Measurements from ENCODE around the gene SMARCA2.

The SMARCA2 gene

DNA sequence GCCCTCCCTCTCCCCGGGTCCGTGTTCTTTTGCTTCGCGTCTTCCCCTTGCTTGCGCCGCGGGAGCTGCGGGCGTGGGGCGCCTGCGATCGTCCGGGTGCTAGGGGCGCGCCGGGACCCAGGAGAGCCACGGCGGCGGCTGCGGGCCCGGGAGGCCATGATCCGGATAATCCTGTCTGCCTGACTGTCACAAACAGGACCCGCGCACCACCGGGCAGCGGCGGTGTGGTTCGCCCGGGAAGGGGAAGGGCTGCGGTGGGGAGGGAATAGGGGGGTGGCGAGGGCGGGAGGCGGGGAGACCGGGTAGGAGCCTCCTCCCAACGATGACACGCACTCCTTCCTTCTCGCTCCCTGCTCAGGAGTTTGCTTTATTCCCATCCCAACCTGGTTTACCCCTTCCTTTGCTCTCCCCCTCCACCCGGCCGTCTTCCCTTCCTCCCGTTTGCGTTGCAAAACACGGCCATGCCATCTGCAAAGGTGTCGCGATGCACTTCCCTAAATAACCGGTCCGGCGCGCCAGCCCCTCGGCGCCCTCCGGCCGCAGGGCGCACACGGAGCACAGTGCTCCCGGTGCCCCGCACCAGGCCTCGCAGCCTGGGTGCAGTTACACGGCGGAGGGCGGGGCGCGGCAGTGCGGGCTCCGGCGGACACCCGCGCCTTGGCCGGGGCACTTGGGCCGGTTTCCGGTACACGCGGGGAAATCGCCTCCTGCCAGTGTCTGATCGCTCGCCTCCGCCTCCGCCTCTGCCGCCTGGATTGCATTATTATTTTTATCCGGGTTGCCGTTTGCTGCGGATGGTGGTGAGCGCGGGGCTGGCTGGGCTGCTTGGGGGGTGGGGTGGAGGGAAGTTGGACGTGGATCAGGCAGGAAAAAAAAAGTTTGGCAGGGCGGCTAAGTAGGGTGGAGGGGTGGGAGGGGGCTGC lies 1.5 kb downstream of the SMARCA2 start:
- no peak for DNase-seq

DNA sequence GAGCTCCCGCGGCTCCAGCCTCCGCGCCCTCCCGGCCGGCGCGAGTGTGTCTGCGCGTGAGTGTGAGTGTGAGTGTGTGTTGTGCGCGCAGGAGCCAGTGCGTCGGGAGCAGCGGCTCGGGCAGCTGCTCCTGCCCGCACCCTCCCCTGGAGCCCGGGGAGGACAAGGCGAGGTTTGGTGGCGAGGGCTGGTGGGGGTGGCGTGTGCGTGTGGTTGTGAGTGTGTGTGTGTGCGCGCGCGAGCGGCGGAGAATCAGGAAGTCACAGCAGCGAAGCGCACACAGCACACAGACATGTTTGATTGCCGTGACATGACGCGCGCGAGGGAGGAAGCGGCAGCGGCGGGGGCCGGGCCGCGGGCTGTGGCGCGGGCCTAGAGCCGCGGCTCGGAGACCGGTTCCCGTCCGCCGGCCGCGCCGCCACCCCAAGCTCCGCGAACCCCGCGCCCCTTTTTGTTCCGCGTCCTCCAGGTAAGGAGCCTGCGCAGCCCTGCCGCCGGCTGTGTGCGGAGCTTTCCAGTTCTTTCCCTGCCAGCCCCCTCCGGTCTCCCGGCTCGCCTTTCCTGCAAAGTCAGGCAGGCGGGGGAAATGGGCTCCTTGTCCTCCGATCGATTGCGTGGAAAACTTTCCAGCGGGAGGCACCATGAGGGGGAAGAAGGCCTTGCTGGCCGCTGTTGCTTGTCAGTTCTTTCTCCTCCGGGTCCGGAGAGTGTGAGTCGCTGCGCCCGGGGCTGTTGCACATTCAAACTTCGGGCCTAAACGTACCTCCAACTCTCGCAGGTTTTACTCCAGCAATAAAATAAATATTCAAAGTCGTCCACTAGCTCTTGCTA lies 2.4 kb downstream of the SMARCA2 start:
- no peak for DNase-seq

GRCh38 chr9:2018162-2018643 lies 3.1 kb downstream of the SMARCA2 start:
- DNase-seq: no peak

DNA sequence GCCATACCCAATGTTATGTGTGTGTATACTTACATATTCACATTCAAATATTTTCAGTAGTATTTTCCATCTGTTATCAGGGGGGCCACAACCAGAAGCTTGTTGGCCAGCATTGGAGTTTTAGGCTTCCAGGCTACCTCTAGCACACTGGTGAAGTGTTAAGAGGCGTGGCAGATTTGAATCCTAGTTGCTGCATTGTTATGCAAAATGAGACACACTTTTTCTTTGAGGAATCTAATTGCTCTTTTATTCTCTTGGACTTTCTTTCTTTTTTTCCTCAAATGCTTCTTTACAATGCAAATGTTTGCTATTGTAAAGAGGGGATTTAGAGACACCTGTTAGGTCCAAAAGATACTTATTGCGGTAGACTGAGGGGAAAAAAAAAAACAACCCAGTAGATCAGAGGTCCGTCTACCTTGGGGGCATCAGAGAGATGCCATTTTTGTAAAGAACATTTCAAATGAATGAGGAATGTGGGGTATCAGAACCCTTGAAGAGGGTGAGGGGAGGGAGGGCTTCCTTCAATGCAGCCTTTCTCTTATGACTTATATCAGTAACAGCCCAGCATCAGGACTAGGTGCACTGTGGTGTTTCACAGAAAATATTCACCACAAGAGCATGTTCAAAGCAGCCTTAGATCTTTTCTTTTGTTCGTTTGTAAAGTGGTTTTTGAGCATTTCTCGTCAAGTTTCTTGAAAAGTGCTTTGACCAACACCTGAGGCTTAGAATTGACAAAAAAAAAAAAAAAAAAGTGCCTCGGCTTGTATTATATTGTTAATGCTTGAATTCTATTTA lies 3.8 kb downstream of the SMARCA2 start:
- DNase-seq: no peak

GRCh38 chr9:2019723-2020122 lies 4.6 kb downstream of the SMARCA2 start:
- DNase-seq: no peak

GRCh38 chr9:2021731-2022130 lies 6.6 kb downstream of the SMARCA2 start:
- DNase-seq: no peak

DNA sequence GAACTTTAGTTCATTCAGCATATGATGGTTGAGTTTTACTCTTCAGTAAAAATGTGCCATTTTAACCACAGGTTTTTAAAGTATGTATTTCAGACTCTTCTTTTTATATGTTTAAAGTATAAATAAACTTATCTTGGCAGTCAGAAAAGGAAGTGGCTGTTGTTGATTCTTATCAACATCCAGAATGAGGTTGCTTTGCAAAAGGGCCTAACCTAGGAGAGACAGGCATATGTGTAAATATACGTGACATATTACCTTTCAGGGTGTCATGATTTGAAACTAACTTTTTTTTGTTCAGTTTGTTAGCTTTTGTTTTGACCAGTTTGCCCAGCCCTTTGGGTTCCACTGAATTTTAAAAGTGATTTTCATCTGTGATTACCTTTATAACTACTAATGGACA lies 7.4 kb downstream of the SMARCA2 start:
- no peak for DNase-seq

- DNase-seq: no peak
Observed at GRCh38 chr9:2023042-2023441, 7.9 kb downstream of the SMARCA2 start.

GRCh38 chr9:2023532-2023931 lies 8.4 kb downstream of the SMARCA2 start:
- no peak for DNase-seq

GRCh38 chr9:2024888-2025782 lies 10.0 kb downstream of the SMARCA2 start:
- no peak for DNase-seq

DNA sequence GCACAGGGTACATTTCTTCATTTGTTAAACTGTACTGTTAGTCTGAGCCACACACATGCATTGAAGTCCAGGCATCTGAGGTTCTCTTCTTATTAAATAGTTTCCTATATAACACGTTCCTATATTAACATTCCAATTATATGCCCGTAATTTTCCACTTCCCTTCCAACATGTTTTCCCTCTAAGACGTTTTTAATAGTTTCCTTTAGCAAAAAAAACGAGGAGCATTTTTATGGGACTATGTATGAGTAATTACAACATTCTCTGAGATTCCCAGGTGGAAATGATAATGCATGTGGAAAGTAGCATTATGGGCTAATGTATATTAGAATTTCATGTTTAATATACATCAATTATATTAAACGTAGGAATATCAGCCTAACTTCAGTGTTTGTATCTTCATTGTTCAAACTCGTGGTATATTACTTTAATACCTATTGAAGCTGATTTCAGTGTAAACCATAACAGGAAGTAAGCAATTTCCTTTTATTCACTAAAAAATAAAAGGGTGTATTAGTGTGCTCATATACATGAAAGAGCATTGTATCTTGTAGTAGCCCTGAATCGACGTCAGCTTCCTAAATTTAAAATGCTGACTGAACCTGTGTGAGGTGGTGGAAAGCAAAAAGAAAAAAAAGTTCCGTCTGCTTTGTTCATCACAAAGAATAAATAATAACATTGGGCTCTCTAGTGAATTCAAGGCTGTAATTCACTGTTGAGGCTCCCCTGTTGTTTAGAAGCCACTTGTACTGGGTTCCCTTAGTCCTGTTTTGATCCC lies 11.3 kb downstream of the SMARCA2 start:
- DNase-seq: no peak

- no peak for DNase-seq
Observed at GRCh38 chr9:2027543-2028160, 12.5 kb downstream of the SMARCA2 start.

- DNase-seq: no peak
Observed at GRCh38 chr9:2028888-2029287, 13.7 kb downstream of the SMARCA2 start.

- DNase-seq: no peak
Observed at GRCh38 chr9:2029666-2030170, 14.6 kb downstream of the SMARCA2 start.

DNA sequence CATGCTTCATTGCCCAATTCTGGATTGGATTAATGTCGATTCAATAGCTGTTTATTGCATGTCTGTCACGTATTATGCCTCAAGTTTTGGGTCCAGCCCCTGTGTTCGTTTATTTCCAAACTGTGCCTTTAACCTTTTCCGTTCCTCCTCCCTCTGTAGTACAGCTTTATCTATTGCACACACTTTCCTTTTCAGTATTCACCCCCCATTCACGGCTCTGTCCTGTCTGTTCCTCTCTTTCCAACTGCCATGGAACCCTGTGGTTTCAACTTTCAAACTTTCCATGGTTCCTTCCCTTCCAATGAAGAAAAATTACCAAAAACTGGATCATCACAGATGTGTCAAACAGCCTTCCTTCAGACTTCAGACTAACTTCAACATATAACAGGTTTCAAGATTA lies 17.1 kb downstream of the SMARCA2 start:
- no peak for DNase-seq

DNA sequence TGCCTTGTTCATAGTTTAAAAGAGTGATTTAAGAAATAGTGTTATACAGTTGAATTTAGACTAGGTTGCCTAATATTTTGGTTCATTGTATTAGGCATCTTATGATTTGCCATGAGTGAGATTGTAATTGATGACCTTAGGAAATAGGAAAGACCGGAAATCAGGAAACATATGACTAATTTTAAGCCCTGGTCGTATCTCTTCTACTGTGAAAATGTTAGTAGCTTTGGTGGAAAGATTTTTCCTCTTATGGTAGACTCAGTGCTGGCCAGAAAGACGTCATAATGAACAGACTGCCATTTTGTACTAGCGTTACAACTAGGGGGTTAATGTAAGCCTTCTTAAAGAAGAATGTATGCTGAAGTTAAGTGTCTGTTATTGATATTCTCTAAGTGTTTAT lies 21.7 kb downstream of the SMARCA2 start:
- no peak for DNase-seq

DNA sequence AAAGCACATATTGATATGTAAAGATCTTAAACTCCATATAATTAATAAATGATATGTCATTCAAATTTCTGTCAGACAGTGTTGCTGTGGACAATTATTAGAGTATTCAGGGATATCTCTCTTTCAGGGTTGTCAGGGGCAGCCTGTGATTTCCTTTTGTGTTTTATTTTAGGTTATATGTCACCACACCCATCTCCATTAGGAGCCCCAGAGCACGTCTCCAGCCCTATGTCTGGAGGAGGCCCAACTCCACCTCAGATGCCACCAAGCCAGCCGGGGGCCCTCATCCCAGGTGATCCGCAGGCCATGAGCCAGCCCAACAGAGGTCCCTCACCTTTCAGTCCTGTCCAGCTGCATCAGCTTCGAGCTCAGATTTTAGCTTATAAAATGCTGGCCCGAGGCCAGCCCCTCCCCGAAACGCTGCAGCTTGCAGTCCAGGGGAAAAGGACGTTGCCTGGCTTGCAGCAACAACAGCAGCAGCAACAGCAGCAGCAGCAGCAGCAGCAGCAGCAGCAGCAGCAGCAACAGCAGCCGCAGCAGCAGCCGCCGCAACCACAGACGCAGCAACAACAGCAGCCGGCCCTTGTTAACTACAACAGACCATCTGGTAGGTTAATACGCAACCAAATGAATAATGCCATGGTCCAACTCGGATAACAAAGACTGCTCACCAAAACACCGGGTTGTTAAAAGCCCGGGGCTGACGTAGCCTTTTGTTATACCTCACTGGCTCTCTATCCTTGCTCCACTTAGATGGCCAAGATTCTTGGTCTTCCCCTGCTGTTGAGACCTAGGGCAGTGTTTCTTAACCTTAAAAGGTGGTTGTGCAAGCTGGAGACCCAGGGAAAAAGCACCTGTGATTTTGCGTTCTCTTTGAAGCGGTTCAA lies 24.4 kb downstream of the SMARCA2 start:
- no peak for DNase-seq

DNA sequence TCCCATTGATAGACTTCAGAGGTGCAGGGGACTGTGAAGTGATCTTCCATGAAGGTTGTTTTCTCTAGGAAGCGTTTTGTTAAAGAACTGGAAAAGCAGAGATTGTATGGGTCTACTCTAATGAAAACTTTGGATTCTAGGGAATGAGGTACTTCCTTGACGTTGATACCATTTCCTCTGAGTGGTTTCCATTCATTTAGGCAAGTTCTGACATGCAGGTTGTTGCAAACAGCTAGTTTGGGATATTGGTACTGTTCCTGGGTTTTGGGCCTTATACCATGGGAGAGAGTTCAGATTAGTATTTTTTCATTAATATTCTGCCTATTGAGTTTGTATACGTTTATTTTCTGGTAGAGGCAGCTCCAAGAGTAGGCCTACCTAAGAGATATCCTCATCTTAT lies 25.7 kb downstream of the SMARCA2 start:
- DNase-seq: no peak

DNA sequence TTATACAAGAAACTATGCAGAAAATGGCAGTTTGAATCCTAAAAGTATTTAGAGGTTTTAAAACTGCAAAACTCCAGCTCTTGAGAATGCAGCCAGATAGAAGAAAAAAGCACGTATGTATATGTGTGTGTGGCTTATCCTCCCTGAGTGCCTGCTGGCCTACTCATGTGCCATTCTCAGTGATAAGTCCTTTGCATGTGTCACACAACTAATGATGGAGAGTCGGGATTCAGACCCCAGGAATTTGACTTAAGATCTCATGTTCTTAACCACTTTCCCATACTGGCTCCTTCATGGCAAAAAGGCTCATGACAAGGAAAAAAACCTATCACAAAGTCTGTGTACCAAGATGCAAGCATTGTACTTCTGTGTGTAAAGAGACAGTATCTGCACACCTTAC lies 26.6 kb downstream of the SMARCA2 start:
- no peak for DNase-seq
